ENCODE measurements around the gene RPL32.
A peak's percentile ranks its signal among the peaks of the same experiment; 100 is the strongest.

Gene RPL32

DNA sequence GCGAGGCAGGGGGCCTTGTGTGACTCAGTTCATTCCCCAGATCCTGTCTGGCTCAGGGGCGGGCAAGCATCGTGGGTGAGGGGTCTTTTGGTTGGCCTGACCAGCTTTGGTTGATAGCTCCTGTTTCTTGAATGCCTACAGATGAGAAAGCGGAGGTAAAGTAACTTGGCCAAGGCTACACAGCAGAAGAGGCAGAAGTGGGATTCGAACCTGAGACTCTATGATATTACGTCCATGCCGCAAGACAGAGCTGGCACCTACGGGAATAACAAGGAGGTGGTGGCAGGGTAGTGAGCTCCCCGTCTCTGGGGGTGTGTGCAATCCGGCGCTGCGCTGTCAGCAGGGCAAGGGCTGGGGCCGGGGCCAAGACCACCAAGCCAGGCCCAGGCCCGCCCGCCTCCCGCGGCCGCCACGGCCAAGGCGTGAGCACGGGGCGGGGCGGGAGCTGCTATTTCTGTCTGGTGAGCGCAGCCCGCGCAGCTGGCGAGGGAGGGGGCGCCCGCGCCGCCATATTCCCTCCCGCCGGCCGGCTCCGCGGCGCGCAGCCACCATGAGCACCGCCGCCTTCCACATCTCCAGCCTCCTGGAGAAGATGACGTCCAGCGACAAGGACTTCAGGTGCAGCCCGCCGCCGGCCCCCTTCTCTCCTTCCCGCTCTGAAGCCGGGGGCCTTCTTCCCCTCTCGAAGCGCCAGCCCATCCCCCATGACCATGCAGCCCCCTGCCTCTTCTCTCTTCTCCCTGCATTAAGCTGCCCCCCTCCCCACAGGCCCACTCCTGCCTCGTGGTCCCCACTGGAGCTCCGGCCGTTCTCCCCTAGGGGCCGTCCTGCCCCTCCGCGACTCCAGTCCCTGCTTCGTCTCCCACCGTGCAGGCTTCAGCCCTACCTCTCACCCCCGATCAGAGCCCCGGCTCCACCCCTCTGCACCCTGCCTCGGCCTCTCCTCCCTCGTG lies 44.9 kb downstream of the RPL32 start, which contains the start of gene CAND2 (continued):
- TF ChIP-seq, protein P1, sequence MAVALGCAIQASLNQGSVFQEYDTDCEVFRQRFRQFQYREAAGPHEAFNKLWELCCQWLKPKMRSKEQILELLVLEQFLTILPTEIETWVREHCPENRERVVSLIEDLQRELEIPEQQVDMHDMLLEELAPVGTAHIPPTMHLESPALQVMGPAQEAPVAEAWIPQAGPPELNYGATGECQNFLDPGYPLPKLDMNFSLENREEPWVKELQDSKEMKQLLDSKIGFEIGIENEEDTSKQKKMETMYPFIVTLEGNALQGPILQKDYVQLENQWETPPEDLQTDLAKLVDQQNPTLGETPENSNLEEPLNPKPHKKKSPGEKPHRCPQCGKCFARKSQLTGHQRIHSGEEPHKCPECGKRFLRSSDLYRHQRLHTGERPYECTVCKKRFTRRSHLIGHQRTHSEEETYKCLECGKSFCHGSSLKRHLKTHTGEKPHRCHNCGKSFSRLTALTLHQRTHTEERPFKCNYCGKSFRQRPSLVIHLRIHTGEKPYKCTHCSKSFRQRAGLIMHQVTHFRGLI (tag by site-specific recombination; IDR thresholded peaks at IDR 0.05), result 0 out of 2 replicates have a peak, but pooled peaks have one; percentile 47
- TF ChIP-seq HOXD13 (CRISPR knock-in tag; IDR thresholded peaks at IDR 0.05; ENCODE audit: borderline replicate concordance) (no peak), WT1 (tag by site-specific recombination; IDR thresholded peaks at IDR 0.05) (no peak; the same call in 1 of the 2 replicates), ZNF530 (tag by site-specific recombination; IDR thresholded peaks at IDR 0.05; ENCODE audit: low read depth) (no peak), KLF16 (tag by site-specific recombination; IDR thresholded peaks at IDR 0.05) (peak; percentile 61; the same call in 1 of the 2 replicates), ZBTB21 (tag by site-specific recombination; IDR thresholded peaks at IDR 0.05) (0 out of 2 replicates have a peak, but pooled peaks have one; percentile 45), ZNF596 (tag by site-specific recombination; IDR thresholded peaks at IDR 0.05) (peak; percentile 9; the same call in 1 of the 2 replicates), ZNF843 (tag by site-specific recombination; IDR thresholded peaks at IDR 0.05) (no peak), ZNF76 (tag by site-specific recombination; IDR thresholded peaks at IDR 0.05; ENCODE audit: borderline replicate concordance, low read depth) (0 out of 2 replicates have a peak, but pooled peaks have one; percentile 46), ZNF561 (tag by site-specific recombination; IDR thresholded peaks at IDR 0.05; ENCODE audit: borderline replicate concordance) (peak; percentile 89; the same call in 1 of the 2 replicates), GLIS2 (tag by site-specific recombination; IDR thresholded peaks at IDR 0.05) (peak; percentile 93), ZNF660 (tag by site-specific recombination; IDR thresholded peaks at IDR 0.05) (peak; percentile 63; the same call in 1 of the 2 replicates), ZBTB20 (tag by site-specific recombination; IDR thresholded peaks at IDR 0.05) (peak; percentile 53; the same call in 1 of the 2 replicates), ZFP37 (tag by site-specific recombination; IDR thresholded peaks at IDR 0.05) (peak; percentile 83), SP2 (tag by site-specific recombination; IDR thresholded peaks at IDR 0.05) (peak; percentile 9; the same call in 1 of the 2 replicates), ZBTB7A (tag by site-specific recombination; IDR thresholded peaks at IDR 0.05; ENCODE audit: low read depth) (peak; percentile 71), KLF1 (tag by site-specific recombination; IDR thresholded peaks at IDR 0.05) (peak; percentile 49), ZNF184 (tag by site-specific recombination; IDR thresholded peaks at IDR 0.05) (peak; percentile 54; the same call in 1 of the 2 replicates), ZBTB48 (tag by site-specific recombination; IDR thresholded peaks at IDR 0.05) (peak; percentile 97), ZNF404 (tag by site-specific recombination; IDR thresholded peaks at IDR 0.05) (no peak), ZSCAN30 (tag by site-specific recombination; IDR thresholded peaks at IDR 0.05) (peak; percentile 82), ZNF394 (tag by site-specific recombination; IDR thresholded peaks at IDR 0.05; ENCODE audit: borderline replicate concordance) (no peak), ZBTB8A (tag by site-specific recombination; IDR thresholded peaks at IDR 0.05) (peak; percentile 39; the same call in 1 of the 2 replicates)
- TF ChIP-seq, protein P2, sequence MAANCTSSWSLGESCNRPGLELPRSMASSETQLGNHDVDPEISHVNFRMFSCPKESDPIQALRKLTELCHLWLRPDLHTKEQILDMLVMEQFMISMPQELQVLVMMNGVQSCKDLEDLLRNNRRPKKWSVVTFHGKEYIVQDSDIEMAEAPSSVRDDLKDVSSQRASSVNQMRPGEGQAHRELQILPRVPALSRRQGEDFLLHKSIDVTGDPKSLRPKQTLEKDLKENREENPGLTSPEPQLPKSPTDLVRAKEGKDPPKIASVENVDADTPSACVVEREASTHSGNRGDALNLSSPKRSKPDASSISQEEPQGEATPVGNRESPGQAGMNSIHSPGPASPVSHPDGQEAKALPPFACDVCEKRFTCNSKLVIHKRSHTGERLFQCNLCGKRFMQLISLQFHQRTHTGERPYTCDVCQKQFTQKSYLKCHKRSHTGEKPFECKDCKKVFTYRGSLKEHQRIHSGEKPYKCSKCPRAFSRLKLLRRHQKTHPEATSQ (tag by site-specific recombination; IDR thresholded peaks at IDR 0.05), result peak; percentile 79
- TF ChIP-seq, protein P3, sequence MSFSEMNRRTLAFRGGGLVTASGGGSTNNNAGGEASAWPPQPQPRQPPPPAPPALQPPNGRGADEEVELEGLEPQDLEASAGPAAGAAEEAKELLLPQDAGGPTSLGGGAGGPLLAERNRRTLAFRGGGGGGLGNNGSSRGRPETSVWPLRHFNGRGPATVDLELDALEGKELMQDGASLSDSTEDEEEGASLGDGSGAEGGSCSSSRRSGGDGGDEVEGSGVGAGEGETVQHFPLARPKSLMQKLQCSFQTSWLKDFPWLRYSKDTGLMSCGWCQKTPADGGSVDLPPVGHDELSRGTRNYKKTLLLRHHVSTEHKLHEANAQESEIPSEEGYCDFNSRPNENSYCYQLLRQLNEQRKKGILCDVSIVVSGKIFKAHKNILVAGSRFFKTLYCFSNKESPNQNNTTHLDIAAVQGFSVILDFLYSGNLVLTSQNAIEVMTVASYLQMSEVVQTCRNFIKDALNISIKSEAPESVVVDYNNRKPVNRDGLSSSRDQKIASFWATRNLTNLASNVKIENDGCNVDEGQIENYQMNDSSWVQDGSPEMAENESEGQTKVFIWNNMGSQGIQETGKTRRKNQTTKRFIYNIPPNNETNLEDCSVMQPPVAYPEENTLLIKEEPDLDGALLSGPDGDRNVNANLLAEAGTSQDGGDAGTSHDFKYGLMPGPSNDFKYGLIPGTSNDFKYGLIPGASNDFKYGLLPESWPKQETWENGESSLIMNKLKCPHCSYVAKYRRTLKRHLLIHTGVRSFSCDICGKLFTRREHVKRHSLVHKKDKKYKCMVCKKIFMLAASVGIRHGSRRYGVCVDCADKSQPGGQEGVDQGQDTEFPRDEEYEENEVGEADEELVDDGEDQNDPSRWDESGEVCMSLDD (tag by site-specific recombination; IDR thresholded peaks at IDR 0.05), result peak; percentile 71; the same call in 1 of the 2 replicates
- TF ChIP-seq, protein P4, sequence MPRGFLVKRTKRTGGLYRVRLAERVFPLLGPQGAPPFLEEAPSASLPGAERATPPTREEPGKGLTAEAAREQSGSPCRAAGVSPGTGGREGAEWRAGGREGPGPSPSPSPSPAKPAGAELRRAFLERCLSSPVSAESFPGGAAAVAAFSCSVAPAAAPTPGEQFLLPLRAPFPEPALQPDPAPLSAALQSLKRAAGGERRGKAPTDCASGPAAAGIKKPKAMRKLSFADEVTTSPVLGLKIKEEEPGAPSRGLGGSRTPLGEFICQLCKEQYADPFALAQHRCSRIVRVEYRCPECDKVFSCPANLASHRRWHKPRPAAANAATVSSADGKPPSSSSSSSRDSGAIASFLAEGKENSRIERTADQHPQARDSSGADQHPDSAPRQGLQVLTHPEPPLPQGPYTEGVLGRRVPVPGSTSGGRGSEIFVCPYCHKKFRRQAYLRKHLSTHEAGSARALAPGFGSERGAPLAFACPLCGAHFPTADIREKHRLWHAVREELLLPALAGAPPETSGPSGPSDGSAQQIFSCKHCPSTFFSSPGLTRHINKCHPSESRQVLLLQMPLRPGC (tag by site-specific recombination; IDR thresholded peaks at IDR 0.05), result 0 out of 2 replicates have a peak, but pooled peaks have one; percentile 14
- TF ChIP-seq, protein P5, sequence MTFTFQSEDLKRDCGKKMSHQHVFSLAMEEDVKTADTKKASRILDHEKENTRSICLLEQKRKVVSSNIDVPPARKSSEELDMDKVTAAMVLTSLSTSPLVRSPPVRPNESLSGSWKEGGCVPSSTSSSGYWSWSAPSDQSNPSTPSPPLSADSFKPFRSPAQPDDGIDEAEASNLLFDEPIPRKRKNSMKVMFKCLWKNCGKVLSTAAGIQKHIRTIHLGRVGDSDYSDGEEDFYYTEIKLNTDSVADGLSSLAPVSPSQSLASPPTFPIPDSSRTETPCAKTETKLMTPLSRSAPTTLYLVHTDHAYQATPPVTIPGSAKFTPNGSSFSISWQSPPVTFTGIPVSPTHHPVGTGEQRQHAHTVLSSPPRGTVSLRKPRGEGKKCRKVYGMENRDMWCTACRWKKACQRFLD (tag by site-specific recombination; IDR thresholded peaks at IDR 0.05), result peak; percentile 90
- TF ChIP-seq, protein P6, sequence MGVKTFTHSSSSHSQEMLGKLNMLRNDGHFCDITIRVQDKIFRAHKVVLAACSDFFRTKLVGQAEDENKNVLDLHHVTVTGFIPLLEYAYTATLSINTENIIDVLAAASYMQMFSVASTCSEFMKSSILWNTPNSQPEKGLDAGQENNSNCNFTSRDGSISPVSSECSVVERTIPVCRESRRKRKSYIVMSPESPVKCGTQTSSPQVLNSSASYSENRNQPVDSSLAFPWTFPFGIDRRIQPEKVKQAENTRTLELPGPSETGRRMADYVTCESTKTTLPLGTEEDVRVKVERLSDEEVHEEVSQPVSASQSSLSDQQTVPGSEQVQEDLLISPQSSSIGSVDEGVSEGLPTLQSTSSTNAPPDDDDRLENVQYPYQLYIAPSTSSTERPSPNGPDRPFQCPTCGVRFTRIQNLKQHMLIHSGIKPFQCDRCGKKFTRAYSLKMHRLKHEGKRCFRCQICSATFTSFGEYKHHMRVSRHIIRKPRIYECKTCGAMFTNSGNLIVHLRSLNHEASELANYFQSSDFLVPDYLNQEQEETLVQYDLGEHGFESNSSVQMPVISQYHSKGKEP (tag by site-specific recombination; IDR thresholded peaks at IDR 0.05), result 0 out of 2 replicates have a peak, but pooled peaks have one; percentile 24
